GM03348 (cell line): ENCODE results near the gene ST6GAL2.

ENCODE experiments used
- DNase-seq: peaks from one replicate; pipeline ENCODE4 v3.0.0; 2012; ENCODE audit warnings: low spot score

ST6GAL2 gene

GRCh38 chr2:106828119-106828518 is 57.8 kb downstream of the ST6GAL2 start:
- DNase-seq, result no peak

GRCh38 chr2:106827158-106827557 is 58.8 kb downstream of the ST6GAL2 start:
- DNase-seq, result no peak

DNA sequence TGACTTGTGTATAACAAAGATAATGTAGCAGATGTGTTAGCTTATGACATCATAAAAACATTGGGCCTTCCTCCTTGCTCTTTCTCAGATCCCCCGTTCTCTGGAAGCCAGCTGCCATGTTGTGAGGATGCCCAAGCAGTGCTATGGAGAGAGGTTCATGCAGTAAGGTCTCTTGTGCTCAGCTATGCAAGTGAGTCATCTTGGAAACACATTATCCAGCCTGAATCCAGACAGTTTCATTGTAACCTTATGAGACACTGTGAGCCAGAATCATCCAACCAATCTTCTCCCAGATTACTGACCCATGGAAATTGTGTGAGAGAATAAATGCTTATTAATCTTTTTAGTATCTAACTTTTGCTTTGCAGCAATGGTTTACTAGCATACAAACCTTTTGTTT is 60.8 kb downstream of the ST6GAL2 start:
- no peak for DNase-seq

DNA sequence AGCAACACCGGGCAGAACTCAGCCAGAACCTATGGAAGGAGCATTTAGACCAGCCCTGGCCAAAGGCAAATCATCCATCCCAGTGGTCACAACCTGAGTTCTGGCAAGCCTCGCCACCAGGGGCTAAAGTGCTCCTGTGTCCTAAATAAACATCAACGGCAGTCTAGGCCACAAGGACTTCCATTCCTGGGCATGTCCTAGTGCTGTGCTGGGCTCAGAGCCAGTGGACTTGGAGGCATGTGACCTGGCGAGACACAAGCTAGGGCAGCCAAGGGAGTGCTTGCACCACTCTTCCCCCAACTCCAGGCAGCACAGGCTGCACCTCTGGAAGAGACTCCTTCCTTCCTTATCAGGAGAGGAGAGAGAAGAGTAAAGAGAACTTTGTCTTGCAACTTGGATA is 69.0 kb downstream of the ST6GAL2 start:
- DNase-seq, result no peak

DNA sequence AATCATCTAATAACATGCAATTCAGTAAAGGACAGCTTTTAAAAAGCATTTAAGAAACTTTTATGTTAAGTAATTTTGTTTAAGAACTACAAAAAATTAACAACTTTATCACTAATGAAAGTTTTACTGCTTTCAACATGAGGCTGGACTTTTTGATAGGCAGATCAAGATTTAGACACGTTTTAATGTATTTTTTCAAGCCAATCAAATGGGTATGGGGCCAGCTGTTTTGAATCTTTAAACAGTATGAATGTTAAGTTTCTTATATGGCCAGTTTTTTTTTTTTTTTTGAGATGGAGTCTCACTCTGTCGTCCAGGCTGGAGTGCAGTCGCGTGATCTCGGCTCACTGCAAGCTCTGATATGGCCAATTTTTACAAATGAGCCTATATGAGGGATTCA is 73.1 kb downstream of the ST6GAL2 start:
- DNase-seq, result no peak

GRCh38 chr2:106812383-106812782 is 73.6 kb downstream of the ST6GAL2 start:
- no peak for DNase-seq

DNA sequence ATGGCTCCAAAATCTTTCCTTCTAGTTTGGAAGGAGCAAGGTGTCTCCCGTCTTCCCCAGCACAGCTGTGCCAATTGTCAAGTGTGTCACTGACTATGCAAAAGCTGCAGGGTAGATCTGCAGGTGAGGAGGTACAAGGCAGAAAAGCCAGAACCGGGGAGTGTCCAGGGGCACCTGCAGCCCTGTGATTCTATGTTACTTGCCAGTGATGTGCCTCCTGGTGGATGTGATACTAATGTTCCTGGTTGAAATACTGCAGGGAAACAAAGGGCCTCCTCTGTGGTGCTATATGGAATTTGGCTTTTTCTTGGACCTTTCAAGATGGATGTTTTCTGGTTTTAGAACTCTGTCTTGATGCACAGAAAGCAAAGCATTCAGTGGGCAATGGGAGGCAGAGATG is 80.3 kb downstream of the ST6GAL2 start:
- no peak for DNase-seq

DNA sequence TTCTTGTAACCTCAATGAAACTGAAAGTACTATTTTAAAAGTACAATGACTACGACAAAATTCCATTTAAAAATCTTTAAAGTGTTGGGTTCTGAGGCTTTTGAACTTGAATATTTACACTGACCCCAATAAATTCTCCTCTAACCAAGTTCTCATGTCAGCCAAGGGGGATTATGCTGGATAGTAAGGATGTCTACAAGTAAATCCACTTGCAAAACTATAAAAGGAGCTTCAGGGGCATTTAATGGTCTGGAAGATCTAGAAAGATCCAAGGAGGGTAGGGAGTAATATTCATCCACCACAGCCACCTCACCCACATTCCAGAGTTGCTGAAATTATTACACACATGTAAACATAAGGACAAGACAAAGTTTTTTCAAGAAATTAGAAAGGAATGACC is 81.8 kb downstream of the ST6GAL2 start:
- DNase-seq, result no peak

- no peak for DNase-seq
Observed at GRCh38 chr2:106800976-106801655, 84.9 kb downstream of the ST6GAL2 start.

GRCh38 chr2:106800180-106800579 is 85.8 kb downstream of the ST6GAL2 start:
- DNase-seq, result no peak

GRCh38 chr2:106798826-106799552 is 87.0 kb downstream of the ST6GAL2 start:
- no peak for DNase-seq

DNA sequence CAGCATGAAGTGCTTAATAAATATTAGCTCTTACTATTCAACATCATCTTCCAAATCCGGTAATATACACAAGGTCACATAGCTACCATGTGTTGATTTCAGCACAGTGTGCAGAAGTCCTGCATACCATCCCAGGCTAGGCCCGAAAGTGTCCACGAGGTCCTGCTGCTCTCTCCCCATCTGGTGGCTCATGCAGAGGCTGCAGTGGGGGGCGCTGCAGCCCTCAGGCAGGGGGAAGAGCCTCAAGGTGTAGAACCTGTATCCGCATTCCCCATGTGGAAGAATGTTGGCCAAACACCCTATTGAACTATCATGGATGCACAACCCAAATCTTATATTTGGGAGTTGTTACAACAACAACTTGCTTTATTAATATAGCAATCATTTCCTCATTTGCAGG is 88.5 kb downstream of the ST6GAL2 start:
- no peak for DNase-seq

DNA sequence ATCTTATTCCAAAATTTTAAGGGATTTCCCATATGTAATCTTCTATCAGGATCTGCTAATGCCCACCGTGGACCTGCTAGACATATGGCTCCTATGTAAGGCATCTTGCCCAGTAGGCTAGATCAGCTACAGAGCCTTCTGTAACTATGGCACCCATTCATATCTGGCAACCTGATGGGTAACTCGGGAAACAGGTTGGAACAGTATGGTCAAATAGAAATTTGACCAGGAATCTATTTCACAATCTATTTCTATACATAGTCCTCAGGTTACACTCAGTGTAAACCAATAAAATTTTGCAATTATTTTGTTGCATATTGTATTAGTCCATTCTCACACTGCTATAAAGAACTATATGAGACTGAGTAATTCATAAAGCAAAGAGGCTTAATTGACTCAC is 93.3 kb downstream of the ST6GAL2 start:
- DNase-seq, result no peak

GRCh38 chr2:106789185-106789584 is 96.8 kb downstream of the ST6GAL2 start:
- DNase-seq, result no peak

DNA sequence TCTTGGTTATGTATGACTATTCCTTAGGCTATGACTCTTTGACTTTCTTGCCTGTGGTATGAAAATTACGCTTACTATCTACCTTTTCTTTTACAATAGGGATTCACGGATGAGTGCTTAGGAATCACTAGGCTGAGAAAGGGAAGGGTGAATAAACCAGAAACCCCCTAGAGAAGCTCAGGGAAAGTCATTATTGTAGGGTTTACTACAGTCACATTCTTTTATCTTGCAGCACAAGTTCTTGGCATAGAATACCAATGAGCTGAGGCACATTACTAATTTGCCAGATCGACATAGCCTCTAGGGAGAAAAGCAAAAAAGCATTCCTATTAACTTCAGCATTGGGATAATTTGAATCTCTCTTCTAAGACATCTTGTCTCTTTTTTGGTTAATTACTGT is 103.3 kb downstream of the ST6GAL2 start:
- no peak for DNase-seq

DNA sequence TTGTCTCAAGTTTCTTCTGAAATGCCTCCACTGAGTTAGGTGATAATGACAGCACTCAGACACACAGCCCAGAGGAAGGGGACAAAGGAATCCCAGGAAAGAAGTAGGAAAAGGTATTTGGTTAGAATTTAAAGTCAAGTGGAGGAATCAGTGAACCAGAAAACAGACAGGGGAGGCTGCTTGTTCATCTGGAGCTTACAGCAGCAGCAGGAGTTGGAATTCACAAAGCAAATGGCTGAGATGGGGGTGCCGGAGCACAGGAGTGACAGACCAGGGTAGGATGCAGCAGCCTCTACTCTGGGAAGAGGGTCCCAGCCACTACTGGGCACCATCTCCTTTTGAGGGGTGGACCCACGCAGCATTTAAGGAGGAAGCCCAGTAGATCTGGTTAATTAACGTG is 104.8 kb downstream of the ST6GAL2 start:
- DNase-seq, result no peak

DNA sequence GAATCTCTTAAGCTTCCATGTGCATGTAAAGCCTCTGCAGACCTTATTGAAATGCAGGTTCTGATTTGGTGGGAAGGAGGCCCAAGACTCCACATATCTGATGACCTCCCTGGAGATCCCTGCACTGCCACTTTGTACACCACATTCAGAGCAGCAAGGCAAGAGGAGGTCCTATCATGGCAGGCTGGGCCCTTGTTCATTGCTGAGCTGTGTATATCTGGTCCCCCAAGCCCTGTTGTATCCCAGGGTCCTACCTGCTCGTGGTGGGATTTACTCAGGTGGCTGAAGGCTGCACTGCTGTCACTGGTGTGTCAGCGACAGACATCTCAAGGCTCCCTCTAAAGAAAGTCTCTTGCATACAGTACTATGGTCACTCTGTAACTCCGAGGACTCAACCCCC is 114.2 kb downstream of the ST6GAL2 start:
- DNase-seq, result no peak

GRCh38 chr2:106770986-106771385 is 115.0 kb downstream of the ST6GAL2 start:
- DNase-seq, result no peak

GRCh38 chr2:106764614-106765013 is 121.4 kb downstream of the ST6GAL2 start:
- no peak for DNase-seq

DNA sequence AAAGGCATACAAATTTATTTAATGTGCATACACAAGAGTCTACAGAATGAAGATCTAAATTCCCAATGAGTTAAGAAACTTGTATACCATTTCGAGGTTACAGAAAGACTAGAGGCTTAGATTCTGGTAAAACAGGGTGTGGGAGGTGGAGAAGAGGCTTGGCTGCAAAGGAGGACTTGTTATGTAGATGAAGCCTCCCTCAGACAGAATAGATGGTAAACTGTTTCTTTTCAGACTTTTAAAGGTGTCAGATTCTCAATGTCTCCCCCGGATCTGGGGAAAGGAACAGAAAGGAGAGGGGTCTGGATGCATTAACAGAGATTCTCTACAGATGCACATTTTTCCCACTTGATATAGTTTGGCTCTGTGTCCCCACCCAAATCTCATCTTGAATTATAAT is 126.0 kb downstream of the ST6GAL2 start:
- no peak for DNase-seq

DNA sequence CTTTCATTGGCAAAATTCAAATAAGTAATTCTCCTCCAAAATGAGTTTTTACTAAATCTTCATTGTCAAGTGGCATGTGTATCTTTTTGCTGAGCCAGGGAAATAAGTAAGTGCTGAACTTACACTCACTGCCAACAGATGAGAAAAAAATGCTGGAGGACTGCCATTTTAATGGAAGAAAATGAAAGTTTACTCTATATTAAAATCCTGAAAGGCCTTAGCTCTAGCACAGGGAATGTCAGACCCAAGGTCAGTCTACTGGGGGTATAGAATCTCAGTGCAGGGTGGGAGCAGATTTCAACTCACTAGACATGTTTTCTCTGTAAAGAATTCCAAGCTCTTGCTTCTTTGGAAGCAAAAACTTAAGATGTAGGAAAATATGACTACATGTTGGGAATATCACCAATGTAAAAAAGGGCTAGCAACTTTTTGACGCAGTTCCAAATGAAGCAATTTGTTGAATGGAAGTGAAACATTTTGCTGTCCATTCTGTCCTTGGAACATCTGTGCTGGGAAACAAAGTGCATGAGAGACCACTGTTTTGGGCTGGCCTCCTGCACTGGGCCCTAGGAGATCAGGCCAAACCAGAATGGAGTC is 127.0 kb downstream of the ST6GAL2 start:
- DNase-seq, result no peak
